Thyroid gland (tissue), 4 donors: ENCODE results near the gene BLVRB. TPM values are rescaled to one million over a fixed set of nuclear protein-coding genes. Genes with fewer than 3 reads are reported as not detected.
"Not testable (repeated sequence)": the region's sequence is repeated elsewhere in the genome, so short reads cannot be mapped to it uniquely, and the experiment has no call there.

Source experiments
- DNase-seq, 2 donors: peaks; one replicate each; pipeline ENCODE4 v3.0.0-alpha.2; 2019
- H3K27ac ChIP-seq, 3 donors: fragments of 200-600 bp; sonication (generic); 1 replicate in 2 of 3; 2 replicates in 1 of 3; pipeline ENCODE4 v1.5.1; 2016 to 2019; ENCODE audit warnings: mild to moderate bottlenecking in 1 of 3, moderate library complexity in 1 of 3
- H3K27me3 ChIP-seq: fragments of 200-600 bp; sonication (generic); one replicate; pipeline ENCODE4 v1.5.1; 2019
- H3K36me3 ChIP-seq, 2 donors: fragments of 200-600 bp; sonication (generic); one replicate each; pipeline ENCODE4 v1.5.1; 2016 to 2019
- H3K4me1 ChIP-seq, 2 donors: fragments of 200-600 bp; sonication (generic); one replicate each; pipeline ENCODE4 v1.5.1; 2017 to 2019
- H3K4me3 ChIP-seq, 3 donors: fragments of 200-600 bp; sonication (generic); replicated peaks in 1 of 3; 1 replicate in 2 of 3; 2 replicates in 1 of 3; pipeline ENCODE4 v1.5.1; 2016; ENCODE audit warnings: mild to moderate bottlenecking in 1 of 3
- H3K9me3 ChIP-seq: fragments of 200-600 bp; sonication (generic); one replicate; pipeline ENCODE4 v1.5.1; 2017
- CTCF ChIP-seq, 6 experiments: fragments of 200-600 bp in 3 of 6; fragments of 450-650 bp in 3 of 6; sonication (generic) in 3 of 6; IDR thresholded peaks; one replicate each; pipeline ENCODE4 v1.5.1; 2016 to 2019; ENCODE audit warnings: antibody characterized with exemption in 6 of 6, mild to moderate bottlenecking in 2 of 6, inconsistent platforms in 1 of 6, moderate library complexity in 1 of 6
- POLR2A ChIP-seq, 2 donors: fragments of 450-650 bp; IDR thresholded peaks; one replicate each; pipeline ENCODE4 v1.6.1; 2017; ENCODE audit warnings: antibody characterized with exemption in 2 of 2, mild to moderate bottlenecking in 2 of 2, moderate library complexity in 1 of 2
- WGBS, 2 donors: methylation state at CpG; one replicate each; pipeline ENCODE4 v1.1.5; 2017; 5-methylcytosine and 5-hydroxymethylcytosine counted together
- intact Hi-C: fragments of 100-400 bp; cut with DNase I; formaldehyde crosslinking; loops from one replicate; pipeline ENCODE4 v1.15.1; 2023
- total RNA-seq, 4 donors: library from RNA; depleted of rRNA; stranded (reverse); fragments of >200 nt; gene quantifications; one replicate each; pipeline ENCODE4 v1.2.3, GENCODE V29; 2016

Gene BLVRB
- total RNA-seq, 4 donors from 2014 or later = 111 to 238 (median 205) TPM

DNA sequence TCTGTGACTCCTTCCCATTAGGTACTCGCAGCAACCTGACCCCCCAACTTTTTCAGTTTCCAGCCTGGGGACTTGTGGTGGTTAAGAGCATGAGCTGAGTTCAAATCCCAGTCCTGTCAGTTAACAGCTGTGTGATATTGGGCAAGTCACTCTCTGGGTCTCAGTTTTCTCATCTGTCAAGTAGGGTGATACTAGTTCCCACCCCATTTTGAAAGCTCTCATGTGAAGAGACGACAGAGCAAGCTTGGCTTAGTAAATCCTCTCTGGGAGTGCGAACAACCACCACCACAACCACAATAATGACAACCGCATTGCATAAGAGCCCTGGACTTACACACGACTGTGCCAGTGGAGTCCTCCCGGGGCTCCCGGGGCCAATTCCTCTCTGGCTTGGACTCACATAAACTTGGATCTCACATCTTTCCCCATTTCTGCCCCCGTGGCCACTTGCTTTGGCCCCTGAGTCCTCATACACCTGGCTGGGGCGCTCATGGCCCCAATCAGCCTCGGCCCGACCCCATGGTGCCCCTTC lies 454 bp downstream of the BLVRB start:
- no peak for DNase-seq
- Histone ChIP-seq H3K36me3 (no peaks in the 10 kb centered on the region), H3K9me3 (no peaks in the 10 kb centered on the region), H3K27me3 (no peaks in the 10 kb centered on the region), H3K4me1 (peaks cover 18 to 31% of the 10 kb centered on the region in 2 donors), H3K27ac (peak overlapping the region; percentile 91 to 95 (median 94)), H3K4me3 (peak overlapping the region; percentile 55 to 80 (median 64))
- no peak for TF ChIP-seq POLR2A (IDR thresholded peaks at IDR 0.05)
- TF ChIP-seq CTCF (IDR thresholded peaks at IDR 0.05) = no peak
- intact Hi-C loops = loop anchor here (10.0 kb wide), 2 partner anchors 60 to 130 kb away; no protein-coding TSS in a partner anchor
- WGBS, 2 donors = 11 to 12% methylated on average over 11 of the region's 11 CpGs

DNA sequence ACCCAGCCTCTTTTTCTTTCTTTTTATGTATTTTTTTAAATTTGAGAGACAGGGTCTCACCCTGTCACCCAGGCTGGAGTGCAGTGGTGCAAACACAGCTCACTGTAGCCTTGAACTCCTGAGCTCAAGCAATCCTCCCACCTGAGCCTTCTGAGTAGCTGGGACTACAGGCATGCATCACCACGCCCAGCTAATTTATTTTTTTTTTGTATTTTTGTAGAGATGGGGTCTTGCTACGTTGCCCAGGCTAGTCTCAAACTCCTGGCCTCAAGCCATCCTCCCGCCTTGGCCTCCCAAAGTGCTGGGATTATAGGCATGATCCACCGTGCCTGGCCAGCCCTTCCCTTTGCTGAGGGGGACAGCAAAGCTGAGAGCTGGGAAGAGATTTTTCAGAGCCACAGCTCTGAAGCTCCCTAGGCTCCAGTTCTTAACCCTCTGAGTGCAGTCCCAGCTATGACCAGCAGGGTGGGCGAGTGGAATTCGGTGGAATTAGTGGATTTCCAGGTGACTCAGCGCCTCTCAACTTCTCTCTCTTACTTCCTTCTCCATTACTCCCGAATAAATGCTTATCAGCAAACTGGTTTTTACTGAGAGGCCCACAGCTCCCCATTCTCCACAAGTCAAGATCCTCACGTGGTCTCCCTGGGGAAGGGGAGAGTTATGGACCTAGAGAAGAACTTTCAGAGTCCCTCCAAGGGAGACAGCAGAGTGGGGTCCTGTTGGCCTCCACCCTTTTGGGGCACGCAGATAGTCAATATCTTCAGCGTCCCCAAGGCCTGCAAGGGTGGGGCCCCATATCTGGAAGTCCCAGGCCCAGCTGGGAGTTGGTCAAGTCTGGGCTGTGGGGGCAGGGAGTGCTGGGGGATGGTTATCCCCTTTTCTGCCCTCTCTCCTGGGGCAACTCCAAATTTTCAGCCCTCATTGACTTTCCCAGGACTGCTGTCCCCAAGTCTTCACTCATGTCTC lies 1.2 kb downstream of the BLVRB start:
- Histone ChIP-seq H3K9me3 (no peaks in the 10 kb centered on the region), H3K27ac (peak overlapping the region; percentile 91 to 95 (median 94)), H3K27me3 (no peaks in the 10 kb centered on the region), H3K4me1 (peaks cover 18 to 31% of the 10 kb centered on the region in 2 donors), H3K36me3 (no peaks in the 10 kb centered on the region), H3K4me3 (peak overlapping the region in 1 of 3 donors; percentile 55)
- TF ChIP-seq CTCF (IDR thresholded peaks at IDR 0.05) (peak; percentile 73 to 94 (median 87)), POLR2A (IDR thresholded peaks at IDR 0.05) (peak in 1 of 2 donors; percentile 19)
- intact Hi-C loops = loop anchor here (10.0 kb wide), 2 partner anchors 60 to 130 kb away; no protein-coding TSS in a partner anchor
- peak; percentile 91 to 94 for DNase-seq
- 21 to 25% methylated on average over 11 of the region's 11 CpGs for WGBS, 2 donors

DNA sequence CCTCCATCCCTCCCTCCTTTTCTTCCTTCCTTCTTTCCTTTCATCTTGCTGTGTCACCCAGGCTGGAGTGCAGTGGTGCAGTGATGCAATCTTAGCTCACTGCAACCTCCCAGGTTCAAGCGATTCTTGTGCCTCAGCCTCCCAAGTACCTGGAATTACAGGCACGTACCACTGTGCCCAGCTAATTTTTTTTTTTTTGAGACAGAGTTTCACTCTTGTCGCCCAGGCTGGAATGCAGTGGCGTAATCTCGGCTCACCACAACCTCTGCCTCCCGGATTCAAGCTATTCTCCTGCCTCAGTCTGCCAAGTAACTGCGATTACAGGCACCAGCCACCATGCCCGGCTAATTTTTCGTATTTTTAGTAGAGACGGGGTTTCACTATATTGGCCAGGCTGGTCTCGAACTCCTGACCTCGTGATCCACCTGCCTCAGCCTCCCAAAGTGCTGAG lies 1.9 kb downstream of the BLVRB start:
- not testable (repeated sequence) for H3K36me3 ChIP-seq, H3K27me3 ChIP-seq, H3K9me3 ChIP-seq, H3K4me3 ChIP-seq
- DNase-seq = peak; percentile 16 to 36
- Histone ChIP-seq H3K27ac (peak overlapping the region in 2 of 3 donors; percentile 94 to 95), H3K4me1 (peaks cover 18 to 31% of the 10 kb centered on the region in 2 donors)
- intact Hi-C loops = loop anchor here (10.0 kb wide), 2 partner anchors 61 to 131 kb away; no protein-coding TSS in a partner anchor
- 69 to 73% methylated on average over 12 of the region's 12 CpGs for WGBS, 2 donors

DNA sequence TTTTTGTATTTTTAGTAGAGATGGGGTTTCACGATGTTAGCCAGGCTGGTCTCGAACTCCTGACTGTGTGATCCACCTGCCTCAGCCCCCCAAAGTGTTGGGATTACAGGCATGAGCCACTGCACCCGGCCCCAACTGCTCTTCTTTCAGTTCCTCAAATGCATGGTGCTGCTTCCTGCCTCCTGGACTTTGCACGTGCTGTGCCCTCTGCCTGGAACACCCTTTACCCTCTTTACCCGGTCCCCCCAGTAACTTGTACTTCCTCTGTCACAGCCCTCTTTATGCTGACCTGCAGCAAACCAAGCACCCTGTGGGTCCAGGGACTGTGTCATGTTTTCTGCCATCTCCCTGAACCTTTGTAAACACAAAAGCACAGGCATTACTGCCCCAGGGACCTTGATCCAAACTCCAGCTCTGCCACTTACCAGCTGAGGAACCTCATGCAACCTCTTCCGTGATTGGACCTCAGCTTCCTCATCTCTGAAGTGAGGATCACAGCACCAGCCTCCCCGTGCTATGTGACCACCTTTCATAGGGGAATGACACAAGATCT lies 3.8 kb downstream of the BLVRB start:
- no peak for DNase-seq
- peaks cover 0 to 5% of the 10 kb centered on the region in 2 donors for H3K36me3 ChIP-seq
- H3K9me3 ChIP-seq = no peaks in the 10 kb centered on the region
- H3K4me3 ChIP-seq = no peak overlapping the region
- no peak overlapping the region for H3K27ac ChIP-seq
- H3K4me1 ChIP-seq = peaks cover 15 to 24% of the 10 kb centered on the region in 2 donors
- no peaks in the 10 kb centered on the region for H3K27me3 ChIP-seq
- no peak for TF ChIP-seq CTCF (IDR thresholded peaks at IDR 0.05)
- TF ChIP-seq POLR2A (IDR thresholded peaks at IDR 0.05) = no peak
- intact Hi-C loops = loop anchor here (10.0 kb wide), 2 partner anchors 63 to 133 kb away; no protein-coding TSS in a partner anchor
- WGBS, 2 donors = 81 to 82% methylated on average over 7 of the region's 7 CpGs

DNA sequence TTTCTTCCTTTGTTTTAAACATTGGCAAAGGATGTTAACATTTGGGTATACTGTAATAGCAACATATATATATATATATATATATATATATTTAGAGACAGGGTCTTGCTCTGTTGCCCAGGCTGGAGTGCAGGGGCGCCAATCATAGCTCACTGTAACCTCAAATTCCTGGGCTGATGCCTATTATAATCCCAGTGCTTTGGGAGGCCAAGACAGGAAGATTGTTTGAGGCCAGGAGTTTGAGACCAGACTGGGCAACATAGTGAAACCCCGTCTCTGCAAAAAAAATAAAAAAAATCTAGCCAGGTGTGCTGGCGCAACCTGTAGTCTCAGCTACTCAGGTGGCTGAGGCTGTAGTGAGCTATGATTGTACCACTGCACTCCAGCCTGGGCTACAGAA lies 5.4 kb downstream of the BLVRB start:
- no peaks in the 10 kb centered on the region for H3K9me3 ChIP-seq
- peaks cover 0 to 5% of the 10 kb centered on the region in 2 donors for H3K36me3 ChIP-seq
- no peak for DNase-seq
- TF ChIP-seq CTCF (IDR thresholded peaks at IDR 0.05) (no peak), POLR2A (IDR thresholded peaks at IDR 0.05) (no peak)
- intact Hi-C loops = loop anchor here (10.0 kb wide), 2 partner anchors 65 to 135 kb away; no protein-coding TSS in a partner anchor
- no peak overlapping the region for H3K4me3 ChIP-seq
- H3K27me3 ChIP-seq = no peaks in the 10 kb centered on the region
- H3K4me1 ChIP-seq = peaks cover 8 to 16% of the 10 kb centered on the region in 2 donors
- H3K27ac ChIP-seq = no peak overlapping the region
- 90 to 92% methylated on average over 3 of the region's 3 CpGs for WGBS, 2 donors
